H1 (cell line): ENCODE data around the gene TDRD3. TPM values are rescaled to one million over a fixed set of nuclear protein-coding genes. Genes with fewer than 3 reads are reported as not detected.

Source experiments
- CTCF ChIA-PET: fragments of 300-600 bp; sonication (Branson Sonifier 250); formaldehyde crosslinking; loops from one replicate; lab custom pipeline; 2021; ENCODE audit not compliant: partially characterized antibody; lab: Charles Lee
- POLR2A ChIA-PET: fragments of 300-600 bp; sonication (Branson Sonifier 250); formaldehyde crosslinking; loops from one replicate; lab custom pipeline; 2021; ENCODE audit warnings: inconsistent platforms; ENCODE audit not compliant: partially characterized antibody; lab: Charles Lee
- DNase-seq, 2 experiments: peaks; one replicate each; pipeline versions ENCODE4 v3.0.0 to v3.0.0-alpha.2; 2010 to 2022; ENCODE audit warnings: low spot score in 2 of 2, low read depth in 1 of 2, mixed read lengths in 1 of 2
- FAIRE-seq: peaks from 2 replicates; lab custom pipeline; 2011; peaks lifted over from hg19 to GRCh38; lab: Jason Lieb, UNC
- H2AFZ ChIP-seq: 2 replicates; pipeline ENCODE4 v1.8.1; 2012; ENCODE audit warnings: low read length, inconsistent platforms
- H2AK5ac ChIP-seq: 2 replicates; pipeline ENCODE4 v1.6.1; 2013; ENCODE audit warnings: low read depth, low read length
- H2BK120ac ChIP-seq: replicated peaks from 2 replicates; pipeline ENCODE3; 2013; ENCODE audit warnings: low read depth, low read length, inconsistent platforms
- H2BK12ac ChIP-seq: 2 replicates; pipeline ENCODE4 v1.6.1; 2013; ENCODE audit warnings: low read depth, low read length
- H2BK15ac ChIP-seq: 2 replicates; pipeline ENCODE4 v1.6.1; 2013; ENCODE audit warnings: low read length
- H2BK20ac ChIP-seq: 2 replicates; pipeline ENCODE4 v1.6.1; 2013; ENCODE audit warnings: low read length
- H2BK5ac ChIP-seq: 2 replicates; pipeline ENCODE4 v1.6.1; 2013; ENCODE audit warnings: low read depth, low read length
- H3K14ac ChIP-seq: 2 replicates; pipeline ENCODE4 v1.6.1; 2013; ENCODE audit warnings: inconsistent platforms; ENCODE audit not compliant: insufficient read length
- H3K18ac ChIP-seq: 2 replicates; pipeline ENCODE4 v1.6.1; 2013; ENCODE audit warnings: low read length; ENCODE audit errors: extremely low read depth
- H3K23ac ChIP-seq: 2 replicates; pipeline ENCODE4 v1.6.1; 2013; ENCODE audit warnings: inconsistent platforms; ENCODE audit not compliant: insufficient read length
- H3K23me2 ChIP-seq: 2 replicates; pipeline ENCODE4 v1.6.1; 2013; ENCODE audit warnings: low read depth, low read length
- H3K27ac ChIP-seq: 2 replicates; pipeline ENCODE4 v1.6.1; 2011; ENCODE audit warnings: low read depth, low read length, inconsistent platforms
- H3K27me3 ChIP-seq, 4 experiments: replicated peaks in 1 of 4; 1 replicate in 1 of 4; 2 replicates in 3 of 4; pipeline versions ENCODE4 v1.6.1 to v1.8.1; 2011 to 2013; ENCODE audit warnings: low read length in 3 of 4, mild to moderate bottlenecking in 3 of 4, inconsistent platforms in 2 of 4, mixed read lengths in 2 of 4, moderate library complexity in 1 of 4; ENCODE audit not compliant: control insufficient read depth in 3 of 4, insufficient read depth in 3 of 4; ENCODE audit errors: extremely low read depth in 1 of 4
- H3K36me3 ChIP-seq, 4 experiments: 2 replicates each; pipeline versions ENCODE4 v1.6.1 to v1.8.1; 2011 to 2013; ENCODE audit warnings: mild to moderate bottlenecking in 4 of 4, low read length in 3 of 4, moderate library complexity in 2 of 4, control low read depth in 1 of 4, inconsistent platforms in 1 of 4; ENCODE audit not compliant: insufficient read depth in 4 of 4, control insufficient read depth in 2 of 4
- H3K4ac ChIP-seq: replicated peaks from 2 replicates; pipeline ENCODE3; 2013; ENCODE audit warnings: low read length, low read depth, mixed read lengths, inconsistent platforms; ENCODE audit not compliant: insufficient read length
- H3K4me1 ChIP-seq, 4 experiments: replicated peaks in 1 of 4; 1 replicate in 1 of 4; 2 replicates in 3 of 4; pipeline versions ENCODE4 v1.6.1 to v1.8.1; 2011 to 2013; ENCODE audit warnings: low read length in 3 of 4, inconsistent platforms in 2 of 4, mixed read lengths in 1 of 4; ENCODE audit not compliant: insufficient read depth in 4 of 4, control insufficient read depth in 3 of 4
- H3K4me2 ChIP-seq, 2 experiments: 2 replicates each; pipeline versions ENCODE4 v1.6.1 to v1.8.1; 2011 to 2013; ENCODE audit warnings: low read depth in 2 of 2, low read length in 2 of 2, control low read depth in 1 of 2, inconsistent platforms in 1 of 2, mild to moderate bottlenecking in 1 of 2; ENCODE audit not compliant: insufficient read depth in 1 of 2
- H3K4me3 ChIP-seq, 4 experiments: fragments of 200-600, 300-600 bp in 1 of 4; sonication (generic), shearing (Covaris generic), sonication (Bioruptor Twin) in 1 of 4; 2 replicates each; pipeline versions ENCODE4 v1.5.1 to v1.8.1; 2011 to 2016; ENCODE audit warnings: low read length in 4 of 4, low read depth in 3 of 4, control low read depth in 2 of 4, inconsistent platforms in 2 of 4, mild to moderate bottlenecking in 2 of 4, mixed read lengths in 1 of 4, moderate library complexity in 1 of 4; ENCODE audit not compliant: insufficient read depth in 2 of 4; ENCODE audit errors: extremely low read depth in 1 of 4
- H3K56ac ChIP-seq: replicated peaks from 2 replicates; pipeline ENCODE3; 2013; ENCODE audit warnings: low read depth, mild to moderate bottlenecking, mixed read lengths, low read length, inconsistent platforms; ENCODE audit not compliant: insufficient read length
- H3K79me1 ChIP-seq: 2 replicates; pipeline ENCODE4 v1.6.1; 2013; ENCODE audit warnings: low read depth, low read length, control low read depth
- H3K79me2 ChIP-seq, 2 experiments: 2 replicates each; pipeline versions ENCODE4 v1.6.1 to v1.8.1; 2012 to 2013; ENCODE audit warnings: low read length in 2 of 2, mild to moderate bottlenecking in 2 of 2, inconsistent platforms in 1 of 2; ENCODE audit not compliant: insufficient read depth in 2 of 2, control insufficient read depth in 1 of 2
- H3K9ac ChIP-seq, 4 experiments: replicated peaks in 1 of 4; 1 replicate in 1 of 4; 2 replicates in 3 of 4; pipeline versions ENCODE4 v1.6.1 to v1.8.1; 2011 to 2013; ENCODE audit warnings: low read depth in 3 of 4, low read length in 3 of 4, control low read depth in 2 of 4, mild to moderate bottlenecking in 2 of 4, moderate library complexity in 2 of 4, inconsistent platforms in 1 of 4; ENCODE audit errors: extremely low read depth in 1 of 4
- H3K9me3 ChIP-seq, 2 experiments: 2 replicates each; pipeline versions ENCODE4 v1.6.1 to v1.8.1; 2012 to 2013; ENCODE audit warnings: mild to moderate bottlenecking in 2 of 2, moderate library complexity in 2 of 2, control low read depth in 1 of 2, inconsistent platforms in 1 of 2, low read depth in 1 of 2, low read length in 1 of 2, mixed read lengths in 1 of 2; ENCODE audit not compliant: insufficient read depth in 2 of 2
- H4K20me1 ChIP-seq, 2 experiments: replicated peaks in 1 of 2; 2 replicates each; pipeline versions ENCODE3 to v1.8.1; 2011 to 2013; ENCODE audit warnings: inconsistent platforms in 2 of 2, low read length in 2 of 2, mild to moderate bottlenecking in 1 of 2; ENCODE audit not compliant: insufficient read depth in 2 of 2, control insufficient read depth in 1 of 2
- H4K5ac ChIP-seq: 2 replicates; pipeline ENCODE4 v1.6.1; 2013; ENCODE audit warnings: low read length, low read depth, mixed read lengths, inconsistent platforms; ENCODE audit not compliant: insufficient read length
- H4K8ac ChIP-seq: 2 replicates; pipeline ENCODE4 v1.8.0; 2013; ENCODE audit warnings: mild to moderate bottlenecking, moderate library complexity, low read length, inconsistent platforms; ENCODE audit not compliant: insufficient read depth; ENCODE audit errors: extremely low read depth
- H4K91ac ChIP-seq: replicated peaks from 2 replicates; pipeline ENCODE3; 2013; ENCODE audit warnings: low read length, mixed read lengths, inconsistent platforms; ENCODE audit not compliant: insufficient read length
- RAD21 ChIP-seq, 2 experiments: IDR thresholded peaks in 1 of 2; conservative IDR thresholded peaks in 1 of 2; 2 replicates each; pipeline ENCODE4 v1.6.1; 2011; ENCODE audit warnings: low read depth in 2 of 2, low read length in 2 of 2, improper control_type of control experiment in 1 of 2, inconsistent platforms in 1 of 2, mild to moderate bottlenecking in 1 of 2, moderate library complexity in 1 of 2
- SRF ChIP-seq: IDR thresholded peaks from 2 replicates; pipeline ENCODE4 v1.6.1; 2011; ENCODE audit warnings: mild to moderate bottlenecking, low read depth, low read length, moderate library complexity
- TCF12 ChIP-seq: IDR thresholded peaks from 2 replicates; pipeline ENCODE4 v1.6.1; 2011; ENCODE audit warnings: low read depth, mild to moderate bottlenecking, low read length
- TEAD4 ChIP-seq: IDR thresholded peaks from 2 replicates; pipeline ENCODE4 v1.6.1; 2012; ENCODE audit warnings: low read depth, low read length, inconsistent platforms, mixed read lengths
- polyA plus RNA-seq, 7 experiments: library from polyadenylated mRNA; depleted of rRNA in 3 of 7; stranded (reverse) in 5 of 7; unstranded in 2 of 7; fragments of >200 nt in 5 of 7; fragments of 200-250 nt in 2 of 7; gene quantifications; 1 replicate in 5 of 7; 2 replicates in 1 of 7; 4 replicates in 1 of 7; pipeline versions ENCODE4 v1.2.1 to v1.2.3, GENCODE V29; 2011 to 2013; ENCODE audit warnings: missing spikeins in 2 of 7, mixed read lengths in 2 of 7
- total RNA-seq: library from RNA; stranded (reverse); fragmentation: NEBNext Ultra II Directional; extraction: Animal tissue kit (Norgen Biotek cat#: 25700); gene quantifications from 2 replicates; pipeline ENCODE4 v1.2.1, GENCODE V29; 2021
- TF ChIP-seq, protein P1 (sequence below), 3 experiments: IDR thresholded peaks; 1 replicate in 2 of 3; 2 replicates in 1 of 3; pipeline versions ENCODE4 v1.5.1 to v1.6.1; 2011; ENCODE audit warnings: low read length in 3 of 3, mild to moderate bottlenecking in 3 of 3, inconsistent platforms in 2 of 3, low read depth in 1 of 3, moderate library complexity in 1 of 3; ENCODE audit not compliant: insufficient read depth in 1 of 3; ENCODE audit errors: control extremely low read depth in 1 of 3

TDRD3 gene
- total and polyA plus RNA-seq, 2 of the 8 experiments (the other 6 are each of a cell fraction or from before 2014, with no cell fraction given): 2.5 to 14.7 TPM

DNA sequence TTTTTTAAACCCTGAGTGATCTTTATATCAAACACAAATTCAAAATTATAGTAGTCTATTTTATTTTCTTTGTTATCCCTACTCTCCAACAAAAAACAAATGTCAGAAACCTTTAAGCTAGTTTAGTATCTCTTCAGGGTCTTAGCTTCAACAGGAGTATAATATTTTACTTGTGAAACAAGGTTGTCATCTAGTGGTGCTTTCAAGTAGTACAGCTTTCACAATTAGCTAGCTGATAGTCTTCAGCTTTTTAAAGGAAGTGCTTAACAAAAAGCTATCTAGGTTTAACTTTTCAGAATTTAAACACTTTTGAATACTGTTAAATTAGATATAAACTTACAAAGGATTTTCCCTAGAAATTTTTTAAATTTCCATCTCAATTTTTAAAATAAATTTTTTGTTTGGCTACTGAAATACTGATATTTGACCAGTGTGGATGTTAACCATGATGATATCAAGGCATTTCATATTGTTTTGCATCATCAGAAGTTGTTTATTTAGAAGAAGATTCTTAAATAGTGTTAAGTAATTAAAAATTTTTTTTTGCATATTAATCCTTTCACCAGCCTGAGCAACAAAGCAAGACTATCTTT lies 34.2 kb downstream of the TDRD3 start:
- no peaks in the 10 kb centered on the region for H3K79me2 ChIP-seq
- no peak overlapping the region for H2BK12ac ChIP-seq
- no peak overlapping the region for H3K23ac ChIP-seq
- no peak overlapping the region for H3K4me2 ChIP-seq
- ChIA-PET CTCF (interaction anchor here (0.7 to 1.2 kb wide), 6 partner anchors 22 to 469 kb away, joined by 3 to 5 read pairs (median 3); no protein-coding TSS in a partner anchor), POLR2A (no interaction called here)
- no peaks in the 10 kb centered on the region for H3K79me1 ChIP-seq
- no peak overlapping the region for H2AK5ac ChIP-seq
- no peaks in the 10 kb centered on the region for H3K23me2 ChIP-seq
- peak; percentile 72 for FAIRE-seq
- H3K4ac ChIP-seq: no peak overlapping the region
- no peak overlapping the region for H2AFZ ChIP-seq
- H4K8ac ChIP-seq: no peak overlapping the region
- no peak overlapping the region for H2BK120ac ChIP-seq
- H4K20me1 ChIP-seq: no peaks in the 10 kb centered on the region
- no peak overlapping the region for H3K9ac ChIP-seq
- no peak overlapping the region for H3K14ac ChIP-seq
- H3K18ac ChIP-seq: no peak overlapping the region
- H3K36me3 ChIP-seq: no peaks in the 10 kb centered on the region
- H3K9me3 ChIP-seq: 0 out of 4 replicates have a peak, but pooled peaks cover 0 to 3% of the 10 kb centered on the region in 2 experiments
- TF ChIP-seq, protein P1, sequence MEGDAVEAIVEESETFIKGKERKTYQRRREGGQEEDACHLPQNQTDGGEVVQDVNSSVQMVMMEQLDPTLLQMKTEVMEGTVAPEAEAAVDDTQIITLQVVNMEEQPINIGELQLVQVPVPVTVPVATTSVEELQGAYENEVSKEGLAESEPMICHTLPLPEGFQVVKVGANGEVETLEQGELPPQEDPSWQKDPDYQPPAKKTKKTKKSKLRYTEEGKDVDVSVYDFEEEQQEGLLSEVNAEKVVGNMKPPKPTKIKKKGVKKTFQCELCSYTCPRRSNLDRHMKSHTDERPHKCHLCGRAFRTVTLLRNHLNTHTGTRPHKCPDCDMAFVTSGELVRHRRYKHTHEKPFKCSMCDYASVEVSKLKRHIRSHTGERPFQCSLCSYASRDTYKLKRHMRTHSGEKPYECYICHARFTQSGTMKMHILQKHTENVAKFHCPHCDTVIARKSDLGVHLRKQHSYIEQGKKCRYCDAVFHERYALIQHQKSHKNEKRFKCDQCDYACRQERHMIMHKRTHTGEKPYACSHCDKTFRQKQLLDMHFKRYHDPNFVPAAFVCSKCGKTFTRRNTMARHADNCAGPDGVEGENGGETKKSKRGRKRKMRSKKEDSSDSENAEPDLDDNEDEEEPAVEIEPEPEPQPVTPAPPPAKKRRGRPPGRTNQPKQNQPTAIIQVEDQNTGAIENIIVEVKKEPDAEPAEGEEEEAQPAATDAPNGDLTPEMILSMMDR (IDR thresholded peaks at IDR 0.05; ENCODE audit: control extremely low read depth in 1 of 3, insufficient read depth in 1 of 3, low read depth in 1 of 3, low read length in 3 of 3): peak in 2 of 3 experiments; percentile 47 to 67; a peak in 2 of 4 replicates
- TF ChIP-seq TEAD4: no peak
- peak; percentile 84 to 90 for TF ChIP-seq RAD21 (IDR thresholded peaks at IDR 0.05 in 1 of 2, conservative IDR thresholded peaks at IDR 0.05 in 1 of 2; ENCODE audit: low read depth in 2 of 2, low read length in 2 of 2)
- TF ChIP-seq SRF: no peak
- TF ChIP-seq TCF12: no peak
- H3K27ac ChIP-seq: no peak overlapping the region
- H4K5ac ChIP-seq: no peak overlapping the region
- H3K4me3 ChIP-seq: no peak overlapping the region
- no peak overlapping the region for H4K91ac ChIP-seq
- H3K4me1 ChIP-seq: no peaks in the 10 kb centered on the region
- no peak overlapping the region for H3K56ac ChIP-seq
- DNase-seq: no peak
- H2BK20ac ChIP-seq: no peak overlapping the region
- no peaks in the 10 kb centered on the region for H3K27me3 ChIP-seq
- H2BK5ac ChIP-seq: no peak overlapping the region
- H2BK15ac ChIP-seq: no peak overlapping the region
